ENCODE measurements around the gene UQCC2.

UQCC2 gene

DNA sequence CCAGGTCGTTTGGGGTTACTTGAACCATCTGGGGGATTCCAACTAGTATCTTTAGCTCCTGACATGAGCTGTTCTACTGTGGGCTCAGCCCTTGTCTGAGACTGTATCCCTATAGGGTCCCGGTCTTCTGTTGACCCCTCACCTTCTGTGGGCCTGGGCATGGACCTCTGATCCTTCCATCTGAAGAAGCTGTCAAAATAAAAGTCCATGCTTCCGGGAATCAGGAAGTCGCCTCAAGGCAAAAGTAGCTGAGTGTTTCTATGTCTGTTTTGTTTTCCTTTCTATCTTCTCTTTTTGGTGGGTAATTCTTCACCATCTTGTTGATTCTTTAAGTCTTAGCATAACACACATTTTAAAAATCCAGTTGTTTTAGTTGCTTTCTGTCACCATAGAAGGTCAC, 60.1 kb downstream of the UQCC2 start:
- DNase-seq (ENCODE audit: low spot score) = no peak

All from COLO829 (cell line).